Effector CD8-positive, alpha-beta T cell (primary cell): Measurements from ENCODE around the gene SLC27A2.

Experiments used
- DNase-seq: peaks from one replicate; lab custom pipeline; 2025; lab: John Stamatoyannopoulos, UW

SLC27A2 gene

DNA sequence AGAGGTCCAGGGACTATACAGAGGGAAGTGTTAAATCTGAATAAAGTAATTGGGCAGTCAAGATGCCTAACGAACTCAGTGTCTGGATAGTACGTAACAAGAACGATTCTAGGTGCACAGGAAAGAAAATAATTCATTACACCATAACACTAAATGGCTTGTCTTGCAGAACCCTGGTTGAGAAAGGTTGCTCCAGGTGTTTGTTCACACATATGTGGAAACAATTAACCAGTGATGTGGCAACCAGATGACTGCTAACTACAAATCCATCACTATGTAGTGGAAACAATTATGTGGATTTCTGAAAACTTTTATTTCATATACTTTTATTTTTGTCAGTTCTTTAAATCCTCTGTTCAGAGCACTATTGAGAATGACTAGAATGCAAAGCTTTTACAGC lies 93.9 kb downstream of the SLC27A2 start:
- no peak for DNase-seq

DNA sequence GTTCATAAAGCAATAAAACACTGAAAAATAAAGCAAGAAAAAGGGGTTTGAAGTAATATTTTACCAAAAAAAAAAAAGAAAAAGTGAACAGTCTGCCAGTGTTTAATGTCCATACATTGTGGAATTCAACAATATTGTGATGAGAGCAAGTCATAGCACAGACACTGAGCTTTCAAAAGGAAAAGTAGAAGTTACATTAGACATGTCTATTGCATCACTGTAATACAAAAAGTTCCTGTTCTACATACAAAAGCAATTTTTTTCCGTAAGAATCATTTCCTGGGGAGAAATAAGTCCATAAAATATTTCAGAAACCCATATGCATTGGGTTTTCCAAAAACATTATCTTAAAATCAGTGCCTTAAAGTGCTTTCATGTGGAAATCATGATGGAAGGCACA lies 95.4 kb downstream of the SLC27A2 start:
- DNase-seq = no peak

DNA sequence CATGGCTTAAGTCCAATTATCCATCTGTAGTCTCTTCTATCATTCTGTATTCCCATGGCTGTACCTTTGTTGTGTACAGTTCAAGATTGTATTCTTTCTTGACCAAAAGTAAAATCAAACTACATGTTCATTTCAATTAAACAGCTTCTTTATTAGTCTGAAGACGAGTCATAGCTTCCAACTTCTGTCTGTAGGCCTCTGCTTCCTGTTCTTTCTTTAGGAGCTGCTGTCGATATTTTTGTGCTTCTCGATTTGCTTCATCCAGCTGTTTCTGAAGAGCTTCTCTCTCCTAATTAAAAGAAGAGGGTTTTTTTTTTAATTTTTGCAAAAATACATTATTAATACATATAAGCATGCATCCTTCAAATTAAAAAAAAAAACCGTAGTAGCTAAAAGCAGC lies 96.5 kb downstream of the SLC27A2 start:
- DNase-seq = no peak

DNA sequence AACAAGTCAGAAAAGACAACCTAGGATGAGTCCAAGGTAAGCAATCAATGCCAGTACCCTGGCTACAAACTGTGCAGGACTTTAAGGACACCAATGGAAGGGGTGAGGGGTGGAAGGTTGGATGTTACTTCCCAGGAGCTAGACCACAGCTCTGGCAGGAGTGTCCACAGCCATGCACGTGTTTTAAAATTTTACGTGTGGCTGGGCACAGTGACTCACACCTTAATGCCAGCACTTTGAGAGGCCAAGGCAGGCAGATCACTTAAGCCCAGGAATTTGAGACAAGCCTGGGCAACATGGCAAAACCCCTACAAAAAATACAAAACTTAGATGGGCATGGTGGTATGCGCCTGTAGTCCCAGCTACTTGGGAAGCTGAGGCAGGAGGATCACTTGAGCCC lies 98.3 kb downstream of the SLC27A2 start:
- no peak for DNase-seq

DNA sequence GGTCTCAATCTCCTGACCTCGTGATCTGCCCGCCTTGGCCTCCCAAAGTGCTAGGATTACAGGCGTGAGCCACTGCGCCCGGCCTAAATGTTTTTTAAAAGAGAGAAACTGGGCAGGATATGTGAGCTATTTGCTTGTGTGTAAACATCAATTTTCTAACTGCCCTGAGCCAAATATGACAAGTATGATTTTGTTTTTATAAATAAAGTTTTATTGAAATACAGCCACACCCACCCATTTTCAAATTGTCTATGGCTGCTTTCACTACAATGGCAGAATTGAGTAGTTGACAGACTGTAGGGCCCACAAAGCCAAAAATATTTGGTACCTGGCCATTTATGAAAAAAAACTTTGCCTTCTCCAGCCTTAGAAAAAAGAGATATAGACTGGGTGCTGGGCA lies 99.4 kb downstream of the SLC27A2 start:
- DNase-seq = no peak
